Upper lobe of right lung (tissue), 1 donor: Measurements from ENCODE around the gene BCAT1. TPM values are rescaled to one million over a fixed set of nuclear protein-coding genes. Genes with fewer than 3 reads are reported as not detected.

Source experiments
- ATAC-seq: fragments of 200-7000 bp; cut with Tn5 transposase; one replicate; pipeline ENCODE4 v1.9.1; 2020; ENCODE audit warnings: mild to moderate bottlenecking, moderate library complexity
- DNase-seq: peaks from one replicate; pipeline ENCODE4 v3.0.0-alpha.2; 2020
- H3K27ac ChIP-seq: fragments of 200-600 bp; one replicate; pipeline ENCODE4 v1.8.0; 2022
- H3K27me3 ChIP-seq: fragments of 200-600 bp; one replicate; pipeline ENCODE4 v1.8.0; 2022; ENCODE audit warnings: mild to moderate bottlenecking
- H3K36me3 ChIP-seq: fragments of 200-600 bp; one replicate; pipeline ENCODE4 v1.8.0; 2022
- H3K4me1 ChIP-seq: fragments of 200-600 bp; one replicate; pipeline ENCODE4 v1.8.0; 2022
- H3K4me3 ChIP-seq: fragments of 200-600 bp; one replicate; pipeline ENCODE4 v1.8.0; 2022; ENCODE audit warnings: mild to moderate bottlenecking
- H3K9me3 ChIP-seq: fragments of 200-600 bp; one replicate; pipeline ENCODE4 v1.8.0; 2022
- intact Hi-C: fragments of 100-400 bp; cut with DNase I; formaldehyde crosslinking; loops from one replicate; pipeline ENCODE4 v1.11.0; 2022
- long read RNA-seq: library from polyadenylated mRNA; unstranded; transcript quantifications from one replicate; pipeline ENCODE4 v2.0.0, GENCODE V29; 2021
- total RNA-seq: library from RNA; stranded (reverse); fragmentation: NEBNext Ultra II Directional; extraction: Animal tissue kit (Norgen Biotek cat#: 25700); gene quantifications from one replicate; pipeline ENCODE4 v1.2.1, GENCODE V29; 2021
- TF ChIP-seq, protein P1 (sequence below): fragments of 200-600 bp; IDR thresholded peaks from one replicate; pipeline ENCODE4 v1.8.0; 2022; ENCODE audit warnings: antibody characterized with exemption
- donor health status: DM: no; HTN: yes; CAD: no; lungs with severe emphysema.

Gene BCAT1, protein sequence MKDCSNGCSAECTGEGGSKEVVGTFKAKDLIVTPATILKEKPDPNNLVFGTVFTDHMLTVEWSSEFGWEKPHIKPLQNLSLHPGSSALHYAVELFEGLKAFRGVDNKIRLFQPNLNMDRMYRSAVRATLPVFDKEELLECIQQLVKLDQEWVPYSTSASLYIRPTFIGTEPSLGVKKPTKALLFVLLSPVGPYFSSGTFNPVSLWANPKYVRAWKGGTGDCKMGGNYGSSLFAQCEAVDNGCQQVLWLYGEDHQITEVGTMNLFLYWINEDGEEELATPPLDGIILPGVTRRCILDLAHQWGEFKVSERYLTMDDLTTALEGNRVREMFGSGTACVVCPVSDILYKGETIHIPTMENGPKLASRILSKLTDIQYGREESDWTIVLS
- 82.5 TPM for total RNA-seq
- long read RNA-seq, full-length matches to known transcripts, result 57 of 92 reads
- long read RNA-seq, partial matches to known transcripts, result 9 of 92 reads
- long read RNA-seq, other reads (novel, unspliced or antisense), result 26 of 92 reads

GRCh38 chr12:24948757-24949722 lies at the start of gene BCAT1:
Gene BCAT1 (minus strand): TSS chr12:24949101. CDS start chr12:24948932, 169 bp downstream.
- DNase-seq, result peak; percentile 91
- no peaks in the 10 kb centered on the region for H3K9me3 ChIP-seq
- H3K4me3 ChIP-seq, result peak within 1 kb of the TSS; percentile 69
- H3K27me3 ChIP-seq, result no peaks in the 10 kb centered on the region
- TF ChIP-seq, protein P1, sequence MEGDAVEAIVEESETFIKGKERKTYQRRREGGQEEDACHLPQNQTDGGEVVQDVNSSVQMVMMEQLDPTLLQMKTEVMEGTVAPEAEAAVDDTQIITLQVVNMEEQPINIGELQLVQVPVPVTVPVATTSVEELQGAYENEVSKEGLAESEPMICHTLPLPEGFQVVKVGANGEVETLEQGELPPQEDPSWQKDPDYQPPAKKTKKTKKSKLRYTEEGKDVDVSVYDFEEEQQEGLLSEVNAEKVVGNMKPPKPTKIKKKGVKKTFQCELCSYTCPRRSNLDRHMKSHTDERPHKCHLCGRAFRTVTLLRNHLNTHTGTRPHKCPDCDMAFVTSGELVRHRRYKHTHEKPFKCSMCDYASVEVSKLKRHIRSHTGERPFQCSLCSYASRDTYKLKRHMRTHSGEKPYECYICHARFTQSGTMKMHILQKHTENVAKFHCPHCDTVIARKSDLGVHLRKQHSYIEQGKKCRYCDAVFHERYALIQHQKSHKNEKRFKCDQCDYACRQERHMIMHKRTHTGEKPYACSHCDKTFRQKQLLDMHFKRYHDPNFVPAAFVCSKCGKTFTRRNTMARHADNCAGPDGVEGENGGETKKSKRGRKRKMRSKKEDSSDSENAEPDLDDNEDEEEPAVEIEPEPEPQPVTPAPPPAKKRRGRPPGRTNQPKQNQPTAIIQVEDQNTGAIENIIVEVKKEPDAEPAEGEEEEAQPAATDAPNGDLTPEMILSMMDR, result no peak
- H3K4me1 ChIP-seq, result peaks cover 7% of the 10 kb centered on the region
- H3K36me3 ChIP-seq, result no peaks in the 10 kb centered on the region
- intact Hi-C loops, result no loop called here
- peak; percentile 94 for ATAC-seq
- peak within 1 kb of the TSS; percentile 45 for H3K27ac ChIP-seq

GRCh38 chr12:24997970-24998582 lies 49.2 kb upstream of the BCAT1 start:
- Histone ChIP-seq H3K27me3 (no peaks in the 10 kb centered on the region), H3K9me3 (no peaks in the 10 kb centered on the region), H3K4me3 (no peak overlapping the region), H3K4me1 (peaks cover 11% of the 10 kb centered on the region), H3K27ac (no peak overlapping the region), H3K36me3 (no peaks in the 10 kb centered on the region)
- DNase-seq (no peak), ATAC-seq (no peak)
- intact Hi-C loops, result no loop called here
- TF ChIP-seq, protein P1, result no peak

- no peak overlapping the region for H3K4me3 ChIP-seq
- DNase-seq (no peak), ATAC-seq (no peak)
- no peak overlapping the region for H3K27ac ChIP-seq
- intact Hi-C loops, result no loop called here
- no peaks in the 10 kb centered on the region for H3K27me3 ChIP-seq
- TF ChIP-seq, protein P1, result no peak
- H3K36me3 ChIP-seq, result no peaks in the 10 kb centered on the region
- peaks cover 11% of the 10 kb centered on the region for H3K4me1 ChIP-seq
- no peaks in the 10 kb centered on the region for H3K9me3 ChIP-seq
These were observed 48.6 kb upstream of the BCAT1 start for GRCh38 chr12:24997496-24997895.

DNA sequence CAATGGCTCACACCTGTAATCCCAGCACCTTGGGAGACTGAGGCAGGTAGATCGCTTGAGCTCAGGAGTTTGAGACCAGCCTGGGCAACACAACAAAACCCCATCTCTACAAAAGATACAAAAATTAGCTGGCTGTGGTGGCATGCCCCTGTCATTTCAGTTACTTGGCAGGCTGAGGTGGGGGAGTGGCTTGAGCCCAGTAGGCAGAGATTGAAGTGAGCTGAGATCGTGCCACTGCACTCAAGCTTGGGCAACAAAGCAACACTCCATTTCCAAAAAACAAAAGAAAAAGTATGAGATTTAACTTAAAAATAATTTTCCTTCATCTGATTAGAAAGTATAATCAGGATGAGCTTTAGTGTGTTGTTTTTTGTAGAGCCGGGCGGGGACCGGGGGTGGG lies 47.9 kb upstream of the BCAT1 start:
- intact Hi-C loops, result no loop called here

More for the DNA sequence above, 47.9 kb upstream of the BCAT1 start:
- DNase-seq, result no peak
- Histone ChIP-seq H3K4me1 (peaks cover 11% of the 10 kb centered on the region), H3K36me3 (no peaks in the 10 kb centered on the region), H3K4me3 (no peak overlapping the region), H3K27ac (no peak overlapping the region), H3K27me3 (no peaks in the 10 kb centered on the region), H3K9me3 (no peaks in the 10 kb centered on the region)
- TF ChIP-seq, protein P1, result no peak
- no peak for ATAC-seq
